Skin of body (tissue), 2 donors: ENCODE measurements around the gene NOTCH1. TPM values are rescaled to one million over a fixed set of nuclear protein-coding genes. Genes with fewer than 3 reads are reported as not detected.

ENCODE experiments used
- DNase-seq: peaks from one replicate; lab custom pipeline; 2025; lab: John Stamatoyannopoulos, UW
- total RNA-seq: library from RNA; depleted of rRNA; stranded (reverse); fragments of >200 nt; gene quantifications from one replicate; pipeline ENCODE4 v1.2.3, GENCODE V29; 2014

The NOTCH1 gene
- total RNA-seq, 1 donor from 2014 or later = 47.7 TPM

DNA sequence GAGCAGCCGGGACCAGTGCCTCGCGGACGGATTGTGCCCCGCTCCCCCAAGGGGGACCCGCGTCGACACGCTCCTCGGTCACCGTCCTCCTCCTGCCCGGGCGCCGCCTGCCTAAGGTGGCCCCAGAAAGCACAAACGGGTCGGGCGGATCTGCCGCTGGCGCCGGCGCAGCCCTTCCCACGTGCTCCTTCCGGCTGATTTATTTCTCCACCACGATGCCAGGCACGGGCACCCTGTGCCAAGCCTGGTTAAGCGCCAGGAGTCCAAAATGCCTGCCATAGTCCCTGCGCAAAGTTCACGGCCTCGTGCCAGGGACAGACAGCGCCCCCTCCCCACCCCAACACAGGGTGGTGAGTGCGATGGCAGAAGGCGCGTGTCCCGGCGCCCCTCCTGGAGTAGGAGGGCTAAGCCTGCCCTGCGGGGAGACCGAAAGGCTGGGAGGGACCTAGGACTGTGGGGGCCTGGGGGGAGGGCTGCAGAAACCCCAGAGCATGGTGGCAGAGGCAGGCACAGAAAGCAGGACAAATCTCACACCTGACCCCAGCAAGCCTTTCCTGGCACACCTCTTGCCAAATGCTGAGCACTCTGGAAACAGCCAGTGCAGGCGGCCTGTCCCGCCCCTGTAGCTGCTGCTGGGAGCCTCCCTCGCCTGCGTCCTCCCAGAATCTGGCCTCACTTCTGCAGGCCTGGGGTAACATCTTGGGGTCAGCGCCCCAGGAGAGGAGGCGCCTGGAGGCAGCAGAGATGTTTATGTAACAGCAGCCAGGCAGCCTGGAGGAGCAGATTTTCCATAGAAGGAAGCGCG, 1.1 kb upstream of the NOTCH1 start:
- no peak for DNase-seq

DNA sequence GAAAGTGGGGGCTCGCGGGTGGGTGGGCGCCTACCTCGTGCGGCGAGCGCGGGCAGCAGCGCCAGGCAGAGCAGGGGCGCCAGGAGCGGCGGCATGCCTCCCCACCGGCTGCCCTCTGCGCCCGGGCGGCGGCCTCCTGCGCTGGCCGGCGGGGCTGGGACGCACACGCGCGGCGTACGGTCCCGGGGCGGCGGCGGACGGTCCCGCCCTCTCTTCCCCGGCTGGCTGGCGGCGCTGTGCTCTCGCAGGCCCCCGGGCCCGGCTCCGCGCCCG, 220 bp downstream of the NOTCH1 start:
- no peak for DNase-seq

DNA sequence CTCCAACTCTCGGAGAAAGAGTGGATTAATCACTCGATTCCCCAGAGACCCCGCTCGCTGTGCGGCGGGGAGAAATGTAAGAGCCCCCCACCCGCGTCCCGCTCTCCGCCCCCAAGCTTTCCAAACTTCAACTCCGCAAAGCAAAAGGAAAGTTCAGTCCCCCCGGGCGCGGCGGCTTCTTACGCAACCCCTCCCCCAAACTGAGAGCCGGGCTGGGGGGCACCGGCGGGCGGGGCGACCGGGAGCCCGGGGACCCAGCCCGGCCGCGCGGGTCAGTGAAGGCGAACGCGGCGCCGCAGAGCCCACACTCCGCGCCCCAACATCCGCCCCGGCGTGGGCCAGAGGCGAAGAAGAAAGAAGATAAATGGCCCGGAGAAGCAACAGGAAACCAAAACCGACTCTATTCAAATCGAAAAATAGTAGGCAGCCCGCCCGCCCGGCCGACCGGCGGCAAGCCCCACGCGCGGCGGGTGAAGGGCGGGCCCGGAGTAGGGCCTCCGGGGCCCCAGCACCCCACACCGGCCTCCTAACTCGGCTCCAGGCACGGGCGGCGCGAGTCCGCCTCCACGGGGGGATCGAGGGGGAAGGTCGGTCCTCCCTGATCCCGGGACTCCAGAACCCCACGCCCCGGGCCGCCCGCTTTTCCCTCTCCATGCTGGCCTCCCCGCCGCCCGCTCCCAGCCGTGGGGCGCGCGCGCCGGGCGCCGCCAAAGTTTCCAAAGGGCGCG, 720 bp downstream of the NOTCH1 start:
- DNase-seq = no peak

DNA sequence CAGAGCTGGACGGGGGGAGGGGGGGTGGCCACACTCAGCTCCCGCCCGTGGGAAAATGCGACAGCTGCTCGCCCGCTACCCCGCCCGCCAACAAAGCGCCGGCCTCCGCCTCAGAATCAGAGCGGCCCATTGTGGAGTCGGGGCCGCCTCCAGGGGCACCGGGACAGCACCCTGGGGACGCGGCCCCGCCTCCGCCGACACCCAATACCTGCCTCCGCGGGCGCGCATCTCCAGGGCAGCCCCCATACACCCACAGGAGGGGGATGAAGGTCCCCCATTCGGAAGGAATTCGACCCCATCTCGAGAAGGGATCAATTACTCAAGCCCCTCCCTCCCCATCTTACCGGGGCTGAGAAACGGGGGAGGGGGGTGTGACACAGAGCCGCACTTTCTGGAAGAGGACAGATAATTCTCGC, 1.3 kb downstream of the NOTCH1 start:
- DNase-seq = peak; percentile 55

DNA sequence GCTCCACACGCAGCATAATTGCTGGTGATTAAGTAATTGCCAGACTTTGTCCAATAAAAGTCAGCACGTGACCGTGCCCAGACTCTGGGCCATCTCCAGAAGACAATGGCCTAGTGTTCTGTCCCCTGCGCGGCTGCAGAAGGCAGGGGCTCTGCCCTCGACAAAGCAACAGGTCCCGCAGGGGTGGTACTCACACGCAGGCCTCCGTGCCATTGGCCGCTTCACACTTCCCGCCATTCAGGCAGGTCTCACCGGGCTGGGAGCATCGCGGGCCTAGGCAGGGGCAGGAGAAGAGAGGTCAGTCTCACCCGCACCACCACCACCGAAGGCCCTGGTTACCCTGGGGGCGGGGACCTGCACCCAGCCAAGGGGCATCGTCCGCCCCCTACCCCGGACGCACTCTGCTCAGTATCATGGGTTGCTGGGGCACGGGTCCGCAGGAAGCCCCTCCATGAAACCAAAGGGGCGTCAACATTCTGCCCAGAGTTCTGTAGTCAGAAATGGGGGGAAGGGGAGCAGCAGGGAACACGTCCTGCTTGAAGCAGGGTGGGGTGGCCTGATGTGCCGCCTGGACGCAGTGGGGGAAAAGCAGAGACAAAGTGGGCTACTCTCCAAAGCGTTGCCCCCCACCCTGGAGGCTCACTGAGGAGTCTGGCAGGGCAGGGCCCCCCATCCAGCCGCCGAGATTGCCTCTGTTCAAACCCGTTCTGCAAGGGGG, 1.9 kb downstream of the NOTCH1 start:
- DNase-seq = no peak

DNA sequence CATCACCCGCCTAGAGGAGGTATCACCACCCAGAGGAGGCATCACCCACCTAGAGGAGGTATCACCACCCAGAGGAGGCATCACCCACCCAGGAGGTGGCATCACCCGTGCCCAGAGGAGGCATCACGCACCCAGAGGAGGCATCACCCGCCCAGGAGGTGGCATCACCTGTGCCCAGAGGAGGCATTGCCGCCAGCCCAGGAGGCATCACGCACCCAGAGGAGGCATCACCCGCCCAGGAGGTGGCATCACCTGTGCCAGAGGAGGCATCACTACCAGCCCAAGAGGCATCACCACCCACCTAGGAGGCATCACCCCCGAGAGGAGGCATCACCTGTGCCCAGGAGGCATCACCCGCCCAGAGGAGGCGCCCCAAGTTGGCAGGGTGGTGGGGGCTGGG, 2.6 kb downstream of the NOTCH1 start:
- no peak for DNase-seq

DNA sequence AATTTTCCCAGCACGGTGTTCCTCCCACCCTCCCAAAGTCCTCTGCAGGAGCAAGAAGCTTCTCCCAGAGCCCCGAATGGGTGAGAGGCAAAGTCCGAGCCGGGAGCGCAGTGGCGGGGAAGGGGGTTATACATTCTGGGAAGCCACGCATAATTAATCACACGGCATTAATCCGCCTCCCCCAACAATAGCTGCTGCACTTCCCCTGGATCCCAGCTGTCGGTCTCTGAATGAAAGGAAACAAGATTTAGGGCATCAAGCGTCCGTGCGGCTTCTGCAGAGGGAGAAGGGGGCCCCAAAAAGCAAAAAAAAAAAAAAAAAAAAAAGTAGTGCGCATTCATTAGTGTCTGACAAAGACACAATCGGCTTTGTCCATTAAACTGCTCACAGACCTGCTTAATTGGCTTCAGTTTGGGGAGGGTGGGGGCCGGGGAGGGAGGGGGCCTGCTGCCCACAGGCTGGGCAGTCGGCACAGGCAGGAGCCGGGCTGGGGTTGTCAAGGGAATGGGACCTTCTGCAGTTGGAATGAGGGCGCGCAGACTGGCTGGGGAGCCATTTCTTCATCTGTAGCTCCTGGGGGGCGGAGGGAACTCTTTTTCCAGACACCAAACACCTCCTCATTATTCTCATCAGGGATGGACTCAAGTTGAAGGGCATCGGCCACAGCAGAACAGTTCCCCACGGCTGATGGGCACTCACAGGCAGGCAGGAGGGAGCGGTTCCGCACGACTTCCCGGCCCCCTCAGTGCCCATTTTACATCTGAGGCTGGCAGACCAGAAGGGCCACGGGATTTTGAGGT, 3.4 kb downstream of the NOTCH1 start:
- DNase-seq = no peak

DNA sequence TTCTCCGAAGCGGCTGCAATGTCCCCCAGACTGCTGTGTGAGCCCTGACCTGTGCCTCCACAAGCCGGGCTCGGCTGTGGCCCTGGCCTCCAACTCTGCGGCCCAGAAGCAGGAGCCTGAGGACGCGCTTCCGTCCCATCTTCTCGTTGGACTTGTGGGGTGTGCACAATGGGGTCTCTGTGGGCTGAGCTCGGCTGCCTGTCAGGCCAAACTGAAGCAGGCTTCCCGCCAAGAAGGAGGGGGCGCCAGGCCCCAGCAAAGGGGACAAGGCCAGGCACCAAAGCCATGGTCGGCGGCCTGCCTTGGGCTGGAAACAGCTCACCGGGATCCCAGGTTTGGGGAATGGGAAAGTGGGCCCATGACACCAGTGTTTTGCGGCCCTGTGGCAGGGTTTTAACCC, 4.1 kb downstream of the NOTCH1 start:
- no peak for DNase-seq

DNA sequence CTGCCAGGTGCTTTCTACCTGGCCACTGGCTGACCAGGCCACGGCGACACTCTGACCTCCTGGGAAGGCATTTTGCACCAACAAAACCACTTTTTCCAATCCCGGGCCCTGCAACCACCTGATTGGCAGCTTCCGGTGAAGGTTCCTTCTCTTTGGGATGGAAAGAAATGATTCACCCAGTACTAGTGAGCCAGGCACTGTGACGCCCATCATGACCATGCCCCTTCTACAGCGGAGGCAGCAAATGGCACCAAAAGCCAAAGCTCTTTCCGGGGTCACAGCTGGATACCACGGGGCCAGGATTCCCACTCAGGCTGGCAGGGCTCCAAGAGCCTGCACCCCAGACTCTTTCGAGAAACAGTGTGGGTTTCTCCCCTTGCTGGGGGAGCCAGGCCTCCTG, 4.7 kb downstream of the NOTCH1 start:
- DNase-seq = no peak

DNA sequence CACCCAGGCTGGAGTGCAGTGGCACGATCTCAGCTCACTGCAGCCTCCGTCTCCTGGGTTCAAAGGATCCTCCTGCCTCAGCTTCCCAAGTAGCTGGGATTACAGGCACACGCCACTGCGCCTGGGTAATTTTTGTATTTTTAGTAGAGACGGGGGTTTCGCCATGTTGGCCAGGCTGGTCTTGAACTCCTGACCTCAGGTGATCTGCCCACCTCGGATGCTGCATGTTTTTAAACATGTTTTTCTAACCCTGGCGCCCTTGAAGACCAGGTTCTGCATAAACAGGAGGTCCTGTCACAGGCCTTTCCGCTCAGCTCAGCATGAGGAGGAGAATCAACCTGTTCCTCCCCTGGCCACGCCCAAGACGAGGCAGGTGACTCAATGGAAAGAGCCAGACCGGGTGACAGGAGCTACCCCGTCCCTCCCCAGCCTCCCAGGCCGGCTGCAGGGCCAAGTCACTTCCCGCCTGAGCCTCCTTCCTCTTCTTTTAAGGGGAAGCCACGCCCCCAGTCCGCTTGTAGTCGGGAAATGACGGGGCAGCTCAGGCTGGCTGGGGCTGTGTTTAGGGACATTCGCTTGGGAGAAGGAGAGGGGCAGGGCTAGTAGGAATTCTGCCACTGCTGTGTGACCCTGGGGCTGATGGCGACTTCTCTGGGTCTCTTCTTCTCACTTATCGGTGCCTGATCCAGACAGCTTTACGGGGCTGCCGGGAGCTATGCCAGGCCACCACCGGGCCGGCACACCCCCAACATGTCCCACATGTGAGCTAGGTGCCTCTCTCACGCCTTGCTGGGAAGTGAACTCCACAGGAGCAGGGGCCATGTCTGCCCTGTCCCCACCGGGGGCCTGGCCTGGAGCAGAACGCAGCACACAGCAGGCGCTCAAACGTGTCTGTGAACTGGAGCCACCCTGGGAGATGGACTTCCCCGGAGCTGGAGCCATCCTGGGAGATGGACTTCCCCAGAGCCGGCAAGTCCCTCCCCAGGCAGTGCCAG, 6.1 kb downstream of the NOTCH1 start:
- peak; percentile 56 for DNase-seq

DNA sequence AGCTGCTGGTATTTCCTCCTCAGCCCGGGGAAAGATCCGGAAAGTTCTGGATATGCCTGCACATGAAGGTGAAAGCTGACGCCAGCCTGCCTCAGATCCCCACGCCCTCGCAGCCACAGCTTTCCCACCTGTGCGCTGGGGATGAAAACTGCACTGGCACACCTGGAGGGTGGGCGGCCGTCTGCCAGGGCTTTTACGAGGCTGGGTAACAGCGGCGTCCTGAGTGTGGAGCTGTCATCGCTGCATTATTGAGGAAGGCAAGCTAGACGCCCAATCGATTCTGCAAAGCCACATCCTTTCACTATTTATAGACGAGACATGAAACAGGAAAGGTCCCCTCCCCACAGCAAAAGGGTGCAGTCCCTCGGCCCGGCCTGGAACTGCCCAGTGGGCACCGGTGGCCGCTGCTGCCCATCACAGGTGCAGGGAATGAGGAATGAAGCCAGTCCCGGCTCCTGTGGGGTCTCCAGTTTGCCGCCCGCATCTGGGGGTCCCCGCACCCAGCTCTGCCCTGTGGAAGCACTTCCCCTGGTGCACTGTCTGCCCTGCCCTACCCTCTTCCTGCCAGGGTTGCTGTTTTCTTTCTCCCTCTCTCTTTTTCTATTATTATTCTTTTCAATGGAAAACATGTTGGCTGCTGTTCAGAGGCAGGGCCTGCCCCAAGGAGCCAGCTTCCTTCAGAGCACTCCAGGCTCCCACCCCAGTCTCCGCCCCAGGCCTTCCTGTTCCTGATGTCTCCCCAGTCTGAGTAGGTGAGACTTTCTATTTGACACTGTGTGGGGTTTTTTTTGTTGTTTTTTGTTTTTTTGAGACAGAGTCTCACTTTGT, 7.0 kb downstream of the NOTCH1 start:
- no peak for DNase-seq

DNA sequence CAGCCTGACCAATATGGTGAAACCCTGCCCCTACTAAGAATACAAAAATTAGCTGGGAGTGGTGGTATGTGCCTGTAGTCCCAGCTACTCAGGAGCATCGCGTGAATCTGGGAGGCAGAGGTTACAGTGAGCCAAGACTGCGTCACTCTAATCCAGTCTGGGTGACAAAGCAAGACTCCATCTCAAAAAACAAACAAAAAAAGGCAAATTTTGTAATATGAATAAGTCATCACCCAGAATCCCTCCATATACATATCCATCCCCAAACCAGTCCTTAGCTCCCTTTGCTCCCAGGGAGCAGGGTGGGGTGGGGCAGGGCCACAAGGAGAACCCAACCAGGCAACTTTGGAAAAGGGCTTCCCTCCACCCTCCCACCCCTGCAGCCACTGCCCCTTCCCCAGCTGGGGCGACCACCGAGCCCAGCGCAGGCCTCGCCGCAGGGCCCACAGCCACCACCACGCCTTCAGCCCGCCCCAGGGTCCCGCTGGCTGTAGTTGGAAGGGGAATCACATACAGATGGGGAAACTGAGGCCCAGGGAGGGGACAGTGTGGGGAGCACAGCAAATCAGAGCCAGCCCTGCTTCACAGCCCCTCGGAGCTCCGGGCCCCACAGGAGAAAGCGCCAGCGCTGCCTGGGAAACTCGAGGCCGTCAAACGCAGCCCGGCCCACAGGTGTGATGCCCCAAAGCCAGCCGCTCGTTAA, 7.8 kb downstream of the NOTCH1 start:
- DNase-seq = no peak

DNA sequence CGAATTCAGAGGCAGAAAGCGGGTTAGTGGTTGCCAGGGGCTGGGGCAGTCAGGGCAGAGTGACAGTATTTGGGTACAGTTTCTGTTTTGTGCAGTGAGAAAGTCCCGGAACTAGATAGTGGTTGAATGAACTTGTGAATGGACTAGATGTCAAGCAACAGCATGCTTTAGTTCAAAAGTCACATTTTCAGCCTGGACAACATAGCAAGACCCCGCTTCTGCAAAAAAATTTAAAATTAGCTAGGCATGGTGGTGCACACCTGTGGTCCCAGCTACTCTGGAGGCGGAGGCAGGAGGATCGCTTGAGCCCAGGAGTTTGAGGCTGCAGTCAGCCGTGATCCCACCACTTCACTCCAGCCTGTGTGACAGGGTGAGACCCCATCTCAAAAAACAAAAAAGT, 8.4 kb downstream of the NOTCH1 start:
- DNase-seq = no peak

DNA sequence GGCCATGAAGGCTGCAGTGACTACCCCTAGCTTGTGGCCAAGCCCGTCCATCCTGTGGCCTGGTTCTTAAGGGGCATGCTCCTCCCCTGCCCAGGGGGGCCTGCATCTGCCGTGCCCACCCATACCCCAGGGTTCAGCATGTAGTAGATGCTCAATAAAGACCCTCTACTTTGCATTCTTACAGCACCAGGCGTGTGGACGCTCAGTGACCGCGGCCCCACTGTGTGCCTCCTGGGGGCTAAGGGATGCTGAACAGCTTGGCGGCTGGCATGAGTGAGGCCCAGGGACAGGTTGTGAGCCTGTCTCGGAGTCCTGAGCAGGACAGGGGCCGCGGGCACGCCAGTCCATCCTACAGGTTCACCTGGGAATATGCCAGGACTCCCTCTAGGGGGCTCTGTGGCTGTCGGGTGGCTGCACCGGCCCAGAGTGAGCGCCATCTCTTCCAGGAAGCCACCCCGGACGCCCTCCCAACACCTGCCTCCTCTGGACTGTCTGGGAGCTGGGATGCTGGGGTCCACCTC, 9.1 kb downstream of the NOTCH1 start:
- DNase-seq = no peak

DNA sequence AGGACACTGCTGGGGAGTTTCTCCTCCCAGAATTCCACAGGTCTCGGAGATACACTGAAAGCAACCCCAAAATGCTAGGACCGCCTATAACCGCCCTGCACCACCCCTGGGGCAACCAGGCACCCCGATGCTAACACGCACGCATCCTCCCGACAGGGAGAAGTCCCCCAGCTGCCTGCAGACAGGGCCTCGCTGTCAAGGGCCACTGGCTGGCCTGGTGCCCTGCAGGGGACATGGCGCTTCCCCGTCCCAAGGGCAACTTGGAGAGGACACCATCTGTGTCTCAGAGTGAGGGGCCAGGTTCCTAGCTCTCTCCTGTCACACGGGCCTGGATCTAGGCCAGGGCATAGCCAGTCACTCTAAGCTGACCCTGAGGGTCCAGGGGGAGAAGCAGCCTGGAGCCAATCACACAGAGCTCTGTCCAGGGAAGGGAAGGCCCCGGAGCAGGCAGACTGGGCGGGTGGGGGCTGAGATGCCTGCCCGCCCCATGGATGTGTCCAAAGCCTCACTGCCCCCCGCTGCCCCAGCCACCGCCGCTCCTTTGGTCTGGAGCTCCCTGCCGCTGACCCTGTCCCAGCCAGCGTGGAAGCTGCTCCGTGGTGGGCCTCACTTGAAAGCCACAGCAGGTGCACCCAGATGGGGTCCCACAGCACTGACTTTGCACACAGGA, 9.7 kb downstream of the NOTCH1 start:
- DNase-seq = no peak

DNA sequence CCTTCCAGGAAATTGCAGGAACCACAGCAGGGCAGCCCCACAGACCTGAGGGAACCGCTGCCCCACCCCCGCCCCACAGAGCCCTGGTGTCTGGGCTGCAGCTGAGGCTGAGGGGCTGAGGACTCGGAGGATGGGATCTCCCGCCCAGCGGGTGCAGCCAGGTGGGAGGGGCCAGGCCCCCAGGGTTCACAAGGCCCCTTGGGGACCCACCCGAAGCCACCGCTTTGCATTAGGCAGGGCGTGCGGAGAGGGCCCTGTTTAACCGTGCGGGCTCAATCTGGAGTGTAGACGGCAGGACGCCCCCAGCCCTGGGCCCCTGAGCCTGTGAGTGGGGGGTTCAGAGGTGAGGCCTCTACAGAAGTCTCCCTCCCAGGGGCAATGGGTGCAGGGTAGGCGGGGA, 10.8 kb downstream of the NOTCH1 start:
- no peak for DNase-seq

DNA sequence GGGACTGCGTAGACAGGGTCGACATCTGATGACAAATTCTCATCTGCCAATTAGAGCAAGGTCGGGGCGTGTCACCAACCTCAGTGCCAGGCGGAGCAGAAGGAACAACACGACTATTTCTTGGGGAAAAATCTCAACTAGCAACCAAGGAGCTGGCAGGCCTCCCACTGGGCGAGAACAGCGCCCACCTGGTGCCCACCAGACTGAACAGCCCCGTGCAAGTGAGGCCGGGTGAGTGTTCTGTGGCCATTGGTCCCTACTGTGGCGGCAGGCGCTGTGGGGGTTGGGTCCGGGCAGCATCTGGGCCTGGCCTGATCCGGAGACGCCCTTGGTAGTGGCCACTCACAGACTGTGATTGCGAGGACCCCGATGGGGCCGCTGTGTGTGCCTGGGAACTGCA, 11.5 kb downstream of the NOTCH1 start:
- DNase-seq = no peak

DNA sequence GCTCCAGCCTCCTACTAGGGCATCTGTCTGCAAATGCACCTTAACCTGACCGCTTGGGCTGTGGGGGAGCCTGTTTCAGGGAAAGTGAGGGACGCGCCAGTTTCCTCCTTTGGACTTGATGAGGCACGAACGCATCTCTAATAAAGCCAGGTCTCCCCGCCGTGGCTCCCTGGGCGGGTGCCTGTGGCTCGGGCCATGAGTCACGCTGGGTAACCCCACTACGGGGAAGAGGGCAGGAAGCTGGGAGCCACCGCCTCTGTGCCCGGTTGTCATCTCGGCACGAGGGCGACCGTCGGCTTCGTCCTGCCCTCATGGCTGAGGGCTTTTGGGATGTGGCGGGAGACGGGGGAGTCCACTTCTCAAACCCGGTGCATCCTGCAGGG, 12.1 kb downstream of the NOTCH1 start:
- no peak for DNase-seq
